ENCODE measurements around the gene LUC7L.
"Not testable (repeated sequence)": the region's sequence is repeated elsewhere in the genome, so short reads cannot be mapped to it uniquely, and the experiment has no call there.

LUC7L gene

GRCh38 chr16:239948-240277 is 10.7 kb upstream of the LUC7L start:
- no peak for ATAC-seq (ENCODE audit: low read depth)
- no peak overlapping the region for H3K27ac ChIP-seq (ENCODE audit: poor library complexity, severe bottlenecking)
- no peak for DNase-seq (ENCODE audit: low spot score)
- no peaks in the 10 kb centered on the region for H3K27me3 ChIP-seq (ENCODE audit: insufficient read depth, poor library complexity, severe bottlenecking)
- no peak for TF ChIP-seq CTCF (IDR thresholded peaks at IDR 0.05; ENCODE audit: poor library complexity, severe bottlenecking)
- H3K9me3 ChIP-seq (ENCODE audit: severe bottlenecking), result no peaks in the 10 kb centered on the region
- no peak overlapping the region for H3K4me3 ChIP-seq (ENCODE audit: severe bottlenecking)
- H3K36me3 ChIP-seq (ENCODE audit: low read depth), result no peaks in the 10 kb centered on the region
- no peaks in the 10 kb centered on the region for H3K4me1 ChIP-seq (ENCODE audit: insufficient read depth, poor library complexity, severe bottlenecking)

GRCh38 chr16:234468-235305 is 5.4 kb upstream of the LUC7L start, which contains the start of gene FAM234A:
TSS of gene FAM234A (plus strand) at chr16:234821. CDS start at chr16:254414, 19,593 bp downstream.
- H3K27me3 ChIP-seq (ENCODE audit: insufficient read depth, poor library complexity, severe bottlenecking), result no peaks in the 10 kb centered on the region
- peak within 1 kb of the TSS; percentile 80 for H3K27ac ChIP-seq (ENCODE audit: poor library complexity, severe bottlenecking)
- no peaks in the 10 kb centered on the region for H3K36me3 ChIP-seq (ENCODE audit: low read depth)
- H3K4me3 ChIP-seq (ENCODE audit: severe bottlenecking), result peak within 1 kb of the TSS; percentile 89
- peaks cover 2% of the 10 kb centered on the region for H3K4me1 ChIP-seq (ENCODE audit: insufficient read depth, poor library complexity, severe bottlenecking)
- H3K9me3 ChIP-seq (ENCODE audit: severe bottlenecking), result no peaks in the 10 kb centered on the region
- peak; percentile 70 for TF ChIP-seq CTCF (IDR thresholded peaks at IDR 0.05; ENCODE audit: poor library complexity, severe bottlenecking)
- DNase-seq (ENCODE audit: low spot score) (peak; percentile 91), ATAC-seq (ENCODE audit: low read depth) (peak; percentile 79)

GRCh38 chr16:230949-231348 is 1.7 kb upstream of the LUC7L start:
- ATAC-seq (ENCODE audit: low read depth) (no peak), DNase-seq (ENCODE audit: low spot score) (no peak)
- Histone ChIP-seq H3K27me3 (ENCODE audit: insufficient read depth, poor library complexity, severe bottlenecking) (no peaks in the 10 kb centered on the region), H3K4me3 (ENCODE audit: severe bottlenecking) (no peak overlapping the region), H3K9me3 (ENCODE audit: severe bottlenecking) (no peaks in the 10 kb centered on the region), H3K27ac (ENCODE audit: poor library complexity, severe bottlenecking) (no peak overlapping the region), H3K36me3 (ENCODE audit: low read depth) (peaks cover 24% of the 10 kb centered on the region), H3K4me1 (ENCODE audit: insufficient read depth, poor library complexity, severe bottlenecking) (peaks cover 10% of the 10 kb centered on the region)
- TF ChIP-seq CTCF (IDR thresholded peaks at IDR 0.05; ENCODE audit: poor library complexity, severe bottlenecking), result no peak

- DNase-seq (ENCODE audit: low spot score); H3K4me3 ChIP-seq (ENCODE audit: severe bottlenecking); H3K9me3 ChIP-seq (ENCODE audit: severe bottlenecking); ATAC-seq (ENCODE audit: low read depth); H3K27me3 ChIP-seq (ENCODE audit: insufficient read depth, poor library complexity, severe bottlenecking); H3K27ac ChIP-seq (ENCODE audit: poor library complexity, severe bottlenecking); H3K4me1 ChIP-seq (ENCODE audit: insufficient read depth, poor library complexity, severe bottlenecking): not testable (repeated sequence)
- H3K36me3 ChIP-seq (ENCODE audit: low read depth), result peaks cover 28% of the 10 kb centered on the region
These were observed 1.1 kb upstream of the LUC7L start for GRCh38 chr16:230351-230750.

- TF ChIP-seq CTCF (IDR thresholded peaks at IDR 0.05; ENCODE audit: poor library complexity, severe bottlenecking), result no peak
- Histone ChIP-seq H3K9me3 (ENCODE audit: severe bottlenecking) (no peaks in the 10 kb centered on the region), H3K27me3 (ENCODE audit: insufficient read depth, poor library complexity, severe bottlenecking) (no peaks in the 10 kb centered on the region), H3K4me3 (ENCODE audit: severe bottlenecking) (peak overlapping the region; percentile 80), H3K4me1 (ENCODE audit: insufficient read depth, poor library complexity, severe bottlenecking) (peaks cover 10% of the 10 kb centered on the region), H3K27ac (ENCODE audit: poor library complexity, severe bottlenecking) (no peak overlapping the region), H3K36me3 (ENCODE audit: low read depth) (peaks cover 31% of the 10 kb centered on the region)
- ATAC-seq (ENCODE audit: low read depth) (no peak), DNase-seq (ENCODE audit: low spot score) (no peak)
These were observed 557 bp upstream of the LUC7L start for GRCh38 chr16:229731-230281.

Data from RWPE2 (cell line).